Measurements from ENCODE around the gene LRRC1.

Gene LRRC1

GRCh38 chr6:53866226-53866625, 71.4 kb downstream of the LRRC1 start:
- TF ChIP-seq REST (IDR thresholded peaks at IDR 0.05; ENCODE audit: insufficient read depth in 1 of 2, low read depth in 2 of 2, low read length in 2 of 2) (no peak), SIN3A (IDR thresholded peaks at IDR 0.05; ENCODE audit: borderline replicate concordance, insufficient read depth, low read length) (no peak), TAF1 (IDR thresholded peaks at IDR 0.05; ENCODE audit: borderline replicate concordance, insufficient read depth, low read length) (no peak), POLR2AphosphoS5 (IDR thresholded peaks at IDR 0.05; ENCODE audit: low read depth, low read length) (no peak), FOXP2 (optimal IDR thresholded peaks at IDR 0.05; ENCODE audit: borderline replicate concordance, extremely low read depth, extremely low read length, insufficient read depth) (no peak)

- no peak for TF ChIP-seq SIN3A (IDR thresholded peaks at IDR 0.05; ENCODE audit: borderline replicate concordance, insufficient read depth, low read length)
- TF ChIP-seq TAF1 (IDR thresholded peaks at IDR 0.05; ENCODE audit: borderline replicate concordance, insufficient read depth, low read length): no peak
- TF ChIP-seq REST (IDR thresholded peaks at IDR 0.05; ENCODE audit: insufficient read depth in 1 of 2, low read depth in 2 of 2, low read length in 2 of 2): no peak
- TF ChIP-seq FOXP2 (optimal IDR thresholded peaks at IDR 0.05; ENCODE audit: borderline replicate concordance, extremely low read depth, extremely low read length, insufficient read depth): no peak
- TF ChIP-seq POLR2AphosphoS5 (IDR thresholded peaks at IDR 0.05; ENCODE audit: low read depth, low read length): no peak
These were observed 73.8 kb downstream of the LRRC1 start for GRCh38 chr6:53868626-53869025.

GRCh38 chr6:53869964-53870363, 75.2 kb downstream of the LRRC1 start:
- TF ChIP-seq FOXP2 (optimal IDR thresholded peaks at IDR 0.05; ENCODE audit: borderline replicate concordance, extremely low read depth, extremely low read length, insufficient read depth) (no peak), REST (IDR thresholded peaks at IDR 0.05; ENCODE audit: insufficient read depth in 1 of 2, low read depth in 2 of 2, low read length in 2 of 2) (no peak), POLR2AphosphoS5 (IDR thresholded peaks at IDR 0.05; ENCODE audit: low read depth, low read length) (no peak), SIN3A (IDR thresholded peaks at IDR 0.05; ENCODE audit: borderline replicate concordance, insufficient read depth, low read length) (no peak), TAF1 (IDR thresholded peaks at IDR 0.05; ENCODE audit: borderline replicate concordance, insufficient read depth, low read length) (no peak)

GRCh38 chr6:53873922-53874321, 79.1 kb downstream of the LRRC1 start:
- TF ChIP-seq TAF1 (IDR thresholded peaks at IDR 0.05; ENCODE audit: borderline replicate concordance, insufficient read depth, low read length) (no peak), REST (IDR thresholded peaks at IDR 0.05; ENCODE audit: insufficient read depth in 1 of 2, low read depth in 2 of 2, low read length in 2 of 2) (no peak), POLR2AphosphoS5 (IDR thresholded peaks at IDR 0.05; ENCODE audit: low read depth, low read length) (no peak), SIN3A (IDR thresholded peaks at IDR 0.05; ENCODE audit: borderline replicate concordance, insufficient read depth, low read length) (no peak)

GRCh38 chr6:53874964-53875363, 80.2 kb downstream of the LRRC1 start:
- no peak for TF ChIP-seq SIN3A (IDR thresholded peaks at IDR 0.05; ENCODE audit: borderline replicate concordance, insufficient read depth, low read length)
- TF ChIP-seq FOXP2 (optimal IDR thresholded peaks at IDR 0.05; ENCODE audit: borderline replicate concordance, extremely low read depth, extremely low read length, insufficient read depth): no peak
- no peak for TF ChIP-seq REST (IDR thresholded peaks at IDR 0.05; ENCODE audit: insufficient read depth in 1 of 2, low read depth in 2 of 2, low read length in 2 of 2)
- no peak for TF ChIP-seq TAF1 (IDR thresholded peaks at IDR 0.05; ENCODE audit: borderline replicate concordance, insufficient read depth, low read length)
- no peak for TF ChIP-seq POLR2AphosphoS5 (IDR thresholded peaks at IDR 0.05; ENCODE audit: low read depth, low read length)
